ENCODE data around the gene SIK1.
"Not testable (repeated sequence)": the region's sequence is repeated elsewhere in the genome, so short reads cannot be mapped to it uniquely, and the experiment has no call there.

SIK1 gene

GRCh38 chr21:43439316-43440075 is 12.6 kb upstream of the SIK1 start:
- DNase-seq, result not testable (repeated sequence)

- not testable (repeated sequence) for DNase-seq
Measured at GRCh38 chr21:43436272-43436671, 9.3 kb upstream of the SIK1 start.

DNA sequence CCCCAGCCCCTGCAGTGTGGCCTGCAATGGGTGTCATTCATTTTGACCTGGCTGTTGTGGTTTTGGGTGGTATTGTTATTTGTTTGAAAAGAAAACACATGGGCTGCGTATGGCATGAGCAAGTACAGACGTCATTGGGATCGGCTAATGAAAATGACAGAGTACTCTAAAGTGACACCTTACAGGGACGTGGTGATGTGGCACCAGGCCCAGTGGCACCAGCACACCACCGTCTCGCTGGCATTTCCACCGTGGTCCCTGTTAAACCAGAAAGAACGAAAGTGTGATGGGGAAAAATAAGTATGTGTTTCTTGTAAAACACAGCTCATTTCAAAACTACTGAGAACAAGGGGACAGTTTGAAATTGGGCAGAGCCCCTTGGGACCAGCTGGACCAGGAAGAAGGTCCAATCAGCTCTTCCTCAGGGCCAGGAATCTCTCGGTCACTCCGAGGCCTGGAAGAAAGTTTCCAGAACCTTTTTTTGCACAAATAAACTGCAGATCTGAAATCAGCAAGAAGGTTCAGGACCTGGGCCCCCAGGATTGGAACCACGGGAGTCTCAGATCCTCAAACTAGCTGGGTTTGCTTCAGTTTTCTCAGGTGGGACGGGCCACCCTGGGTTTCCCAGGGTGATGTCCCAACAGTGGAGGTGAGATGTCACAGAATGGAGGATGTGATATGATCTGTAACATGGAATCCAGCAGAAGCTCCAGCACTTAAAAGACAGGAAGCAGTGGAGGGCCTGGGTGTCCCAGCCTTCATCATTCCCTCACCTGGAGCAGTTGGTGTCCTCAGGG is 6.6 kb upstream of the SIK1 start:
- not testable (repeated sequence) for DNase-seq

DNA sequence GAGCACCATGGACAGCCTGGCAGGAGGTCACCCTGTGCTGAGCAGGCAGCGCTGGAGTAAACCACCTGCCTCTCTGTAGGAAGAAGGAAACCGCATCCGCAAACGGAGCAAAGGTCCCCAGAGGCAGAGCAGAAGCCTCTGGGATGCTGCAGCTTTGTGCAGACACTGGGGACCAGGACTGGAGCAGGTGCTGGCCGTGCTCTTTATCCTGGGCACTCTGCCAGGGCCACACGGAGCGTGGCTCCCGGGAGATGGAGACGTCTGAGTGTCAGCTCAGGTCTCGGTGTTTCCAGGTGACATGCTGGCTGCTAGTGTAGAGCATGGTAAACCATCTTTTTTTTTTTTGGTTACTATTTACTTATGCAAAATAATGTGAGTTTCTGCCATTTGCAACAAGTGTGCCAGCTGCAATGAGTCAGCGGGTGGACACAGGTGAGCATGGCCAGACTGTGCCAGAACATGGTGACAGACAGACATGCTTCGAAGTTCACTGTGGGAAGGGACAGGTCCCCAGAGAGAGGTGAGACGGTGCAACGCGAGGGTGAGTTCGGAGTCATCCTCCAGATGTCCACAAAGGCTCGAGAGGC is 4.0 kb upstream of the SIK1 start:
- DNase-seq, result not testable (repeated sequence)

- not testable (repeated sequence) for DNase-seq
Measured at GRCh38 chr21:43428964-43429363, 2.0 kb upstream of the SIK1 start.

DNA sequence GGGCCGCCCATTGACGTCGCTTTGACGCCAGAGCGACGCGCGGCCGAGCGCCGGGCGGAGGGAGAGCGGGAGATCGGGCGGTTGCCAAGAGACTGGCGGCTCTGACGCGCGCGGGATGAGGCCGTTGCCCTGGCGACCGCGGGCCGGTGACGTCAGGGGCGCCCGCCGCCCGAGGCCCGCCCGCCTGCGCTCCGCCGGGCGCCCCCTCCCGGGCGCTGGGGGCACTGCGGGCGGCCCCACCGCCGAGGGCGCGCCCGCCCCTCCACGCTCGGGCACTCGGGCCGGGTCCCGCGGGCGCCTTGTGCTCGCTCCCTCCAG is 270 bp upstream of the SIK1 start:
- DNase-seq, result not testable (repeated sequence)

- DNase-seq, result not testable (repeated sequence)
Measured at GRCh38 chr21:43426004-43426403, 927 bp downstream of the SIK1 start.

GRCh38 chr21:43419475-43419874 is 7.5 kb downstream of the SIK1 start:
- DNase-seq, result not testable (repeated sequence)

- not testable (repeated sequence) for DNase-seq
Measured at GRCh38 chr21:43414576-43414975, 12.4 kb downstream of the SIK1 start.

DNA sequence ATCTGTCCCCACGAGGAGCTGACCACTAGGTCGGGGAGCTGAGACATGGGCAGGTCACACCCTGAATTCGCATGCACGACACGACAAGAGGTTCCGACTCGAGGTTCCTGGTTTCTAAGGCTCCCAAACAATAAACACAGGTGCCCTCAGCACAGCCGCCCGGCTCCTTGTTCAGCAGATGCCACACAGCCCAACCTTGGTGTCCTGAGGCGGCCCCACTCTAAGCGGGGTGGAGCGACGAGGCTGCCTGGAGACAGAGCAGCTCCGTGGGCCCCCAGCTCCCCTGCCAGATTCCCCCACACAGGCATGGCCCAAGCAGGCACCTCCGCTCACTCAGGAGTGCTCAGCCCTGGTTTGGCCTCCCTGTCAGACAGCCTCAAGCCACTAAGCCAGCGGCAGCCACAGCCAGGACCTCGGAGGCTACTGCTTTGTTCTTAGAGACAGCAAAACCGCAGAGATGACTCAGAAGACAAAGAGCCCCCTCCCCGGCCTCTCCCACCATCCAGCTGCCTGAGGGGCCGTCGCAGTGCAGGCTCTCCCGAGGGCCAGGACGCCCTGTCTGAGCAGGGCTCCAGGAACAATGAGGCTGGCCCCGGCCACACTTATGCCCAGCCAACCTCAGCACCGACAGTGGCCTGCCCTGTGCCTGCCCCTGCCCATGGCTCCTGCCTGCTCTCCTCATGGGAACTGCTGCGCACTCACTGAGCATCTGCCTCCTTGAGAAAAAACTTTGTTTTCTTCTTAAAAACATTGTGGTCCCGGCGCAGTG is 14.7 kb downstream of the SIK1 start:
- DNase-seq, result not testable (repeated sequence)

DNA sequence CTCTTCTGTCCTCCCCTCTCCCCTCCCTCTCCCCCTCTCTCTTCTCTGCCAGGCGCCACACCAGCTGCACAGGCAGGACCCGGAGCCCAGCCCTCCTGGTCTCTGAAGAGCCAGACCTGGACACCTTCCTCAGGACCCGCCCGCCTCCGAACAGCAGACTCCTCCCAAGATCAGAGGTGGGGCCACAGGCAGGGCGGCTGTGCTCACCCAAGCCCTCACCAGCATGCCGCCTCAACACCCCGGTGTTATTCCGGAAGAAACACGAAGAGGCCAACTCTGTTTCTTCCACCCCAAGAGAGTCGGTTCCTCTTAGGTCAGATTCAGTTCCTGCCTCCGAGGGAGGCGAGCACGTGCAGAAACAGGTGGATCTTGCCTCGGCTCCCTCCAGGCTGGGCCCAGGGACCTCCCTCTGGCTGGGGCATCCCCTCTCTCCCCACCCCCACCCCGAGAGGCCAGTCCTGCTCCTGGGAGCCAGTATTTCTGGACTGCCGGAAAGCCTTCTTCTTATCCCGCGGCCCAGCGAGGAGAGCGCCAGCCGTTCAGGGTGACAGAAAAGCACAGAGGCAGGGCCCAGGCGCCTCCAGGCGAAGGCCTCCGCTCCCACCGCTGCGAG is 16.4 kb downstream of the SIK1 start:
- DNase-seq, result not testable (repeated sequence)

DNA sequence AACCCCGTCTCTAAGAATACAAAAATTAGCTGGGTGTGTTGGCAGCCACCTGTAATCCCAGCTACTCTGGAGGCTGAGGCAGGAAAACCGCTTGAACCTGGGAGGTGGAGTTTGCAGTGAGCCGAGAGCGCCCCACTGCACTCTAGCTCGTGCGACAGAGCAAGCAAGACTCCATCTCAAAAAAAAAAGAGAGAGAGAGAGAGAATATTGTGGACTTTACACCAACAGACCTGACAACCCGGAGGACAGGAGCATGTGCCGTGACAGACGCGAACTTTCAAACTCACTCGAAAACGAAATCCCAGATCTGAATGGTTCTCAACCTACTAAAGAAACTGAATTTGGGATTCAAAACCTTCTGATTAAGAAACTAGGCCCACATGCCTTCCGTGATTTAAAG is 19.8 kb downstream of the SIK1 start:
- not testable (repeated sequence) for DNase-seq

DNA sequence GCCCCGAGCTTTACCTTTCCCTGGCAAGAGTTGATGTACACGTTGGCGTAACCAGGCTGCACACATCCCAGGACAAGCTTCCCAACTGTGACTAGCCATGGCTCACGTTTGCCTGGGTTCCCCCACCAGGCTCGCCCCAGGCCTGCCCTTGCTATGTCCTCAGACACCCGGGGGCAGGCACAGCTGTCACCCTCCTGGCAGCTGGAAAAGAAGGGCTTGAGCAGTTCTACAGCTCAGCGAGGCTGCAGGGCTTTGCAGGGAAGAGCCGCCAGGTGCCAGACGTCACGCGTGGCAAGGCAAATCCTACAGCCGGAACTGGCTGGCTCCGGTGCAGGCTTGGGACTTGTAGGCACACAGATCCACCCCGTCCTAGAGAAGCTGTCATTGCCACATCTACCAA is 22.5 kb downstream of the SIK1 start:
- DNase-seq, result not testable (repeated sequence)

DNA sequence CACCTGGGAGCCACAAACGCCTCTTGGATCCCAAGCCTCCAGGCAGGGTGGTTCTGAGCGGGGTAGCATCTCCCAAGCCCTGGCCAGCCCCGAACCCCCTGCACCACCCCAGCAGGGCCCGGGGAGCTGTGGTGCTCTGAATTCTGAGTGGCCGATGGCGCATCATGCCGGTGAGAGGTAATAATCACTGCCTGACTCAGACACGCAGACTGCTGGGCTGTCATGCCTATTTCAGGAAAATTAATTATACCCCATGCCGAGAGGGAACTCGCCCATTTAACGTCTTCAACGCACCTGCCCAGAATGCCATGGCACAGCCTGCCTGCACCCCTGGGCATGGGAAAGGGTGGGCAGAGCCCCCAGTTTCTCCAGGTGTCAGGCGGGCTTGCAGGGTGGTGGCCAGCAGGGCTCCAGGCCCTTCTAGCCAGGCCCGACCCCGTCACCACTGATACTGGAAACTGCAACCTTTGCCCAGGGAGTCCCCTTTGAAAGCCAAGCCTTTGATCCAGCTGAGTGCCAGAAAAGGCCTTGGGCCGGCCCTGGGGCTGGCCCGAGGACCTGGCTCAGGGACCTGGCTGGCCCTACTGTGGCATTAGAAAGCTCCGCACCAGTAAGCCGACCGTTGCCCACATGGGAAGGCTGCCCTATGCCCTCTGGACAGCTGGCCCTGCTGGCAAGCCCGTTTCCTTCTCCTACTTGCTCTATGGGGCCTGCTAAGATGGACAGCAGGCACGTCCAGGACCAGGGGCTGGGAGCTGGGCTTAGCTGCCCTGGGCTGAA is 23.1 kb downstream of the SIK1 start:
- DNase-seq, result not testable (repeated sequence)

GRCh38 chr21:43401125-43401524 is 25.8 kb downstream of the SIK1 start:
- DNase-seq, result not testable (repeated sequence)

GRCh38 chr21:43399595-43400015 is 27.3 kb downstream of the SIK1 start:
- DNase-seq, result not testable (repeated sequence)

GRCh38 chr21:43399136-43399535 is 27.8 kb downstream of the SIK1 start:
- not testable (repeated sequence) for DNase-seq

GRCh38 chr21:43398533-43398932 is 28.4 kb downstream of the SIK1 start:
- not testable (repeated sequence) for DNase-seq

DNA sequence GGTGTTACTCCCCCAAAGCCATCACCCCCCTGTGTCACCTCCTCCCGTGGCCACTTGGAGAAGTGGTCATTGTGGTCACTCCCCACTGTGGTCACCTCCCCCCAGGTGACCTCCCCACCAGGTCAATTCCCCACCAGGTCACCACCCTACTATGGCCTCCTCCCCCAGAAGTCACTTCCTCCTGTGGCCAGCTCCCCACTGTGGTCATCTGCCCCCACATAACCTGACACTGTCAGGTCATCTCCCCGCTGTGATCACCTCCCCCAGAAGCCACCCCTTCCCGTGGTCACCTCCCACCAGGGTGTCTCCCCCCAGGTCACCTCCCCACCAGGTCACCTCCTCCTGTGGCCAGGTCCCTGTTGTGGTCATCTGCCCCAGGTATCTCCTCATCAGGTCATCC is 28.9 kb downstream of the SIK1 start:
- DNase-seq, result not testable (repeated sequence)

- DNase-seq, result not testable (repeated sequence)
Measured at GRCh38 chr21:43397439-43397808, 29.5 kb downstream of the SIK1 start.

DNA sequence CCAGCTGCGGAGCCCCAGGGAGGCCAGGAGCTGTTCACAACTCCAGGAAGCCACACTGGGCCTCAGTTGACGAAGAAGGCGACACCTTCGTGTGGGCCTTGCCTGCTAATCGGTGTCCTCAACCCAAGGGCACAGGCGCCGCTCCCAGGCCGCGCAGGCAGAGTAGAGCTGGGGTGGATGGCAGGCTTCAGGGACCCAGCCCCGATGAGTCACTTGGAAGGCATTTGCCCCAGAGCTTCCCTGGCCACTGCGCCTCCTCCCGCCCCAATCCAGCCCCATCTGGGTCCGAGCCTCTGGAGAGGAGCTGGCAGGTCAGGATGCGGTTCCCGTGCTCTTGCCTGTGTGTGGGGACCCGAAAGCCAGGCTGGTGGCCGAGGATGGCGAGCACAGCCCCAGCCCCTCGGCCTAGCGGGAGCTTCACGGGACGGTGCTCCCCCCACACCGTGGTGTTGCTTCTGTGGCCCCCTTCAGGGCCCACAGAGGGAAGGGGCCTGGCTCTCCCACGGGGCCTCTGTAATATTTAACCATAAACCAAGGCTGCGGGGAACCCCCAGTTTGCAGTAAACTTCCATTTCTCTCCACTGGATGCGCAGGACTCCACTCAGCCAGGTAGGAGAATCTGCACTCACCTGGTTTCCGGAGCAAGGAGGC is 30.0 kb downstream of the SIK1 start:
- DNase-seq, result not testable (repeated sequence)
